SK-N-SH (cell line): Measurements from ENCODE around the gene AGFG1. TPM values are rescaled to one million over a fixed set of nuclear protein-coding genes. Genes with fewer than 3 reads are reported as not detected.

Source experiments
- CTCF ChIA-PET: fragments of 300-600, 350-600 bp; formaldehyde crosslinking; extraction: SDS; loops from one replicate; lab custom pipeline; 2021; lab: Yijun Ruan, JAX
- POLR2A ChIA-PET: fragments of 350-600 bp; sonication (Branson Sonifier 250); formaldehyde crosslinking; extraction: SDS; loops from one replicate; lab custom pipeline; 2020; ENCODE audit warnings: antibody characterized with exemption, inconsistent platforms; lab: Yijun Ruan, JAX
- DNase-seq: peaks from one replicate; pipeline ENCODE4 v3.0.0; 2012
- H2AFZ ChIP-seq: fragments of 200-600 bp; sonication (generic); 2 replicates; pipeline ENCODE4 v1.8.1; 2016; ENCODE audit warnings: antibody characterized with exemption, mild to moderate bottlenecking, low read depth
- H3F3A ChIP-seq: fragments of 200-600 bp; sonication (generic); replicated peaks from 2 replicates; pipeline ENCODE3; 2016; ENCODE audit warnings: antibody characterized with exemption, mild to moderate bottlenecking; ENCODE audit not compliant: insufficient read depth
- H3K27ac ChIP-seq, 2 experiments: fragments of 200-500 bp in 1 of 2; fragments of 200-600 bp in 1 of 2; sonication (Bioruptor generic) in 1 of 2; sonication (generic), shearing (Covaris generic) in 1 of 2; 2 replicates each; pipeline versions ENCODE4 v1.5.1 to v1.6.1; 2014 to 2016; ENCODE audit warnings: low read depth in 2 of 2, inconsistent platforms in 1 of 2, low read length in 1 of 2, mild to moderate bottlenecking in 1 of 2, mixed read lengths in 1 of 2
- H3K27me3 ChIP-seq: fragments of 200-600 bp; sonication (generic), shearing (Covaris generic); 2 replicates; pipeline ENCODE4 v1.6.1; 2016; ENCODE audit warnings: mixed run types; ENCODE audit not compliant: insufficient read depth
- H3K36me3 ChIP-seq, 2 experiments: fragments of 200-500 bp in 1 of 2; fragments of 200-600 bp in 1 of 2; sonication (Bioruptor generic) in 1 of 2; sonication (generic) in 1 of 2; replicated peaks in 1 of 2; 2 replicates each; pipeline versions ENCODE3 to v1.5.1; 2014 to 2016; ENCODE audit warnings: low read length in 1 of 2, mild to moderate bottlenecking in 1 of 2; ENCODE audit not compliant: insufficient read depth in 2 of 2, control insufficient read depth in 1 of 2
- H3K4me1 ChIP-seq, 2 experiments: fragments of 200-500 bp in 1 of 2; fragments of 200-600 bp in 1 of 2; sonication (Bioruptor generic) in 1 of 2; sonication (generic), shearing (Covaris generic) in 1 of 2; 2 replicates each; pipeline versions ENCODE4 v1.5.1 to v1.6.1; 2014 to 2016; ENCODE audit warnings: low read depth in 1 of 2, low read length in 1 of 2, mixed run types in 1 of 2; ENCODE audit not compliant: insufficient read depth in 2 of 2, control insufficient read depth in 1 of 2
- H3K4me2 ChIP-seq: fragments of 200-600 bp; sonication (generic), shearing (Covaris generic); 2 replicates; pipeline ENCODE4 v1.6.1; 2017; ENCODE audit warnings: mixed run types
- H3K4me3 ChIP-seq, 2 experiments: fragments of 200-500 bp in 1 of 2; fragments of 200-600 bp in 1 of 2; sonication (Bioruptor generic) in 1 of 2; sonication (generic), shearing (Covaris generic) in 1 of 2; 2 replicates each; pipeline versions ENCODE4 v1.5.1 to v1.8.1; 2014 to 2016; ENCODE audit warnings: low read depth in 2 of 2, inconsistent platforms in 1 of 2, low read length in 1 of 2, mild to moderate bottlenecking in 1 of 2, mixed read lengths in 1 of 2, moderate library complexity in 1 of 2
- H3K79me2 ChIP-seq: fragments of 200-600 bp; sonication (generic); 2 replicates; pipeline ENCODE4 v1.8.1; 2017; ENCODE audit warnings: mild to moderate bottlenecking; ENCODE audit not compliant: insufficient read depth
- H3K9ac ChIP-seq: fragments of 200-600 bp; sonication (generic); 2 replicates; pipeline ENCODE4 v1.6.1; 2017; ENCODE audit warnings: mixed run types
- H3K9me2 ChIP-seq: fragments of 200-600 bp; sonication (generic); 2 replicates; pipeline ENCODE4 v1.6.1; 2017; ENCODE audit warnings: mixed run types
- H3K9me3 ChIP-seq: fragments of 200-600 bp; sonication (generic); 2 replicates; pipeline ENCODE4 v1.6.1; 2017; ENCODE audit warnings: mixed run types, mild to moderate bottlenecking, moderate library complexity
- H4K20me1 ChIP-seq: fragments of 200-600 bp; sonication (generic); 2 replicates; pipeline ENCODE4 v1.6.1; 2017; ENCODE audit warnings: mild to moderate bottlenecking, mixed run types; ENCODE audit not compliant: insufficient read depth
- EP300 ChIP-seq, 2 experiments: IDR thresholded peaks; 2 replicates each; pipeline versions ENCODE4 v1.4.0 to v1.6.1; 2012; ENCODE audit warnings: borderline replicate concordance in 1 of 2, low read depth in 1 of 2, low read length in 1 of 2
- EZH2phosphoT487 ChIP-seq: fragments of 200-600 bp; sonication (generic); IDR thresholded peaks from 2 replicates; pipeline ENCODE4 v1.6.1; 2017; ENCODE audit warnings: low read depth, mixed run types, mild to moderate bottlenecking, antibody characterized with exemption, moderate library complexity, borderline replicate concordance
- FOXJ3 ChIP-seq: sonication (generic); formaldehyde crosslinking; IDR thresholded peaks from 2 replicates; pipeline ENCODE4 v1.5.1; 2020; ENCODE audit warnings: mild to moderate bottlenecking, missing genetic modification reagents
- FOXM1 ChIP-seq: IDR thresholded peaks from 2 replicates; pipeline ENCODE4 v1.4.0; 2012; ENCODE audit warnings: low read depth, mild to moderate bottlenecking
- GABPA ChIP-seq: IDR thresholded peaks from 2 replicates; pipeline ENCODE4 v1.4.0; 2012; ENCODE audit warnings: low read depth, mild to moderate bottlenecking
- JUND ChIP-seq: IDR thresholded peaks from 2 replicates; pipeline ENCODE4 v1.4.0; 2012
- MEF2A ChIP-seq: IDR thresholded peaks from 2 replicates; pipeline ENCODE4 v1.4.0; 2012; ENCODE audit warnings: low read depth, borderline replicate concordance
- MXI1 ChIP-seq: IDR thresholded peaks from 2 replicates; pipeline ENCODE4 v1.6.1; 2012; ENCODE audit warnings: mild to moderate bottlenecking, low read depth, low read length, improper control_type of control experiment
- POLR2AphosphoS5 ChIP-seq: IDR thresholded peaks from 2 replicates; pipeline ENCODE4 v1.6.1; 2012; ENCODE audit warnings: low read depth, low read length
- RAD21 ChIP-seq: IDR thresholded peaks from 2 replicates; pipeline ENCODE4 v1.6.1; 2012; ENCODE audit warnings: mild to moderate bottlenecking, low read length
- TAF1 ChIP-seq: IDR thresholded peaks from 2 replicates; pipeline ENCODE4 v1.6.1; 2012; ENCODE audit warnings: low read depth, mild to moderate bottlenecking, low read length, moderate library complexity, borderline replicate concordance
- TCF12 ChIP-seq: IDR thresholded peaks from 2 replicates; pipeline ENCODE4 v1.4.0; 2012
- TEAD4 ChIP-seq: IDR thresholded peaks from 2 replicates; pipeline ENCODE4 v1.4.0; 2012; ENCODE audit warnings: mild to moderate bottlenecking, borderline replicate concordance; ENCODE audit not compliant: insufficient read depth
- YY1 ChIP-seq: IDR thresholded peaks from 2 replicates; pipeline ENCODE4 v1.4.0; 2012; ENCODE audit warnings: low read depth, mild to moderate bottlenecking
- WGBS: methylation state at CpG from one replicate; pipeline ENCODE4 v1.1.6; 2017; ENCODE audit warnings: low lambda C conversion rate; 5-methylcytosine and 5-hydroxymethylcytosine counted together
- polyA plus RNA-seq, 3 experiments: library from polyadenylated mRNA; depleted of rRNA; stranded (reverse); fragments of >200 nt; gene quantifications; 2 replicates each; pipeline ENCODE4 v1.2.3, GENCODE V29; 2012
- TF ChIP-seq, protein P1 (sequence below): fragments of 150-350 bp; IDR thresholded peaks from 2 replicates; pipeline ENCODE4 v1.6.1; 2017; ENCODE audit warnings: antibody characterized with exemption, low read length, low read depth, borderline replicate concordance
- TF ChIP-seq, protein P2 (sequence below): IDR thresholded peaks from 2 replicates; pipeline ENCODE4 v1.4.0; 2012; ENCODE audit warnings: low read depth, borderline replicate concordance
- TF ChIP-seq, protein P3 (sequence below): fragments of 150-350 bp; IDR thresholded peaks from 2 replicates; pipeline ENCODE4 v1.6.1; 2016; ENCODE audit warnings: mild to moderate bottlenecking, low read depth, low read length
- TF ChIP-seq, protein P4 (sequence below): IDR thresholded peaks from 2 replicates; pipeline ENCODE4 v1.6.1; 2012; ENCODE audit warnings: mild to moderate bottlenecking, low read depth, low read length, moderate library complexity
- TF ChIP-seq, protein P5 (sequence below): IDR thresholded peaks from 2 replicates; pipeline ENCODE4 v1.4.0; 2012; ENCODE audit warnings: low read depth, borderline replicate concordance
- TF ChIP-seq, protein P6 (sequence below): fragments of 200-600 bp; sonication (generic); IDR thresholded peaks from 2 replicates; pipeline ENCODE4 v1.6.1; 2017; ENCODE audit warnings: antibody characterized with exemption, mild to moderate bottlenecking, moderate library complexity

AGFG1 gene
- polyA plus RNA-seq, 1 of the 3 experiments (the other 2 are of a cell fraction): 42.3 TPM

DNA sequence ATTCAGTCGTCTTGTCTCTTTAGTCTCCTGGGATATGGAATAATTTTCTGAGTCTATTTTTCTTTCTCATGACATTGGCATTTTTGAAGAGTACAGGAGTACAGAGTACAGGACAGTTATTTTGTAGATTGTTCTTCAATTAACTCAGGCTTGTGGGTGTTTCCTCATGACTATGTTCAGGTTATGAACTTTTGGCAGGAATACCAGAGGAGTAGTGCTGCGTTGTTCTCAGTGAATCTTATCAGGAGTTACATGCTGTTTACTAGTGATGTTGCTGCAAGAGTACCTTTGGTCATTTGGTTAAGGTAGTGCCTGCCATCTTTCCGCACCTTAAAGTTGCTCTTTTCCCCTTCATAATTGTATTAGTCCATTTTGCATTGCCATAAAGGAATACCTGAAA, 41.3 kb upstream of the AGFG1 start:
- no peaks in the 10 kb centered on the region for H3K36me3 ChIP-seq
- no peak overlapping the region for H3K4me2 ChIP-seq
- CTCF ChIA-PET: interaction anchor here (1.4 kb wide), 1 partner anchor 18 kb away, joined by 3 read pairs; no protein-coding TSS in a partner anchor
- TF ChIP-seq RAD21 (no peak), POLR2AphosphoS5 (no peak), GABPA (no peak), MEF2A (no peak), TAF1 (no peak), FOXJ3 (CRISPR knock-in tag) (no peak), EZH2phosphoT487 (no peak), MXI1 (no peak), JUND (no peak), FOXM1 (no peak), TEAD4 (no peak), YY1 (no peak), TCF12 (no peak), EP300 (IDR thresholded peaks at IDR 0.05; ENCODE audit: borderline replicate concordance in 1 of 2, low read depth in 1 of 2, low read length in 1 of 2) (no peak)
- TF ChIP-seq, protein P1, sequence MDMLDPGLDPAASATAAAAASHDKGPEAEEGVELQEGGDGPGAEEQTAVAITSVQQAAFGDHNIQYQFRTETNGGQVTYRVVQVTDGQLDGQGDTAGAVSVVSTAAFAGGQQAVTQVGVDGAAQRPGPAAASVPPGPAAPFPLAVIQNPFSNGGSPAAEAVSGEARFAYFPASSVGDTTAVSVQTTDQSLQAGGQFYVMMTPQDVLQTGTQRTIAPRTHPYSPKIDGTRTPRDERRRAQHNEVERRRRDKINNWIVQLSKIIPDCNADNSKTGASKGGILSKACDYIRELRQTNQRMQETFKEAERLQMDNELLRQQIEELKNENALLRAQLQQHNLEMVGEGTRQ: no peak
- TF ChIP-seq, protein P2, sequence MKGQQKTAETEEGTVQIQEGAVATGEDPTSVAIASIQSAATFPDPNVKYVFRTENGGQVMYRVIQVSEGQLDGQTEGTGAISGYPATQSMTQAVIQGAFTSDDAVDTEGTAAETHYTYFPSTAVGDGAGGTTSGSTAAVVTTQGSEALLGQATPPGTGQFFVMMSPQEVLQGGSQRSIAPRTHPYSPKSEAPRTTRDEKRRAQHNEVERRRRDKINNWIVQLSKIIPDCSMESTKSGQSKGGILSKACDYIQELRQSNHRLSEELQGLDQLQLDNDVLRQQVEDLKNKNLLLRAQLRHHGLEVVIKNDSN: no peak
- TF ChIP-seq, protein P3, sequence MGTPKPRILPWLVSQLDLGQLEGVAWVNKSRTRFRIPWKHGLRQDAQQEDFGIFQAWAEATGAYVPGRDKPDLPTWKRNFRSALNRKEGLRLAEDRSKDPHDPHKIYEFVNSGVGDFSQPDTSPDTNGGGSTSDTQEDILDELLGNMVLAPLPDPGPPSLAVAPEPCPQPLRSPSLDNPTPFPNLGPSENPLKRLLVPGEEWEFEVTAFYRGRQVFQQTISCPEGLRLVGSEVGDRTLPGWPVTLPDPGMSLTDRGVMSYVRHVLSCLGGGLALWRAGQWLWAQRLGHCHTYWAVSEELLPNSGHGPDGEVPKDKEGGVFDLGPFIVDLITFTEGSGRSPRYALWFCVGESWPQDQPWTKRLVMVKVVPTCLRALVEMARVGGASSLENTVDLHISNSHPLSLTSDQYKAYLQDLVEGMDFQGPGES: no peak
- TF ChIP-seq, protein P4, sequence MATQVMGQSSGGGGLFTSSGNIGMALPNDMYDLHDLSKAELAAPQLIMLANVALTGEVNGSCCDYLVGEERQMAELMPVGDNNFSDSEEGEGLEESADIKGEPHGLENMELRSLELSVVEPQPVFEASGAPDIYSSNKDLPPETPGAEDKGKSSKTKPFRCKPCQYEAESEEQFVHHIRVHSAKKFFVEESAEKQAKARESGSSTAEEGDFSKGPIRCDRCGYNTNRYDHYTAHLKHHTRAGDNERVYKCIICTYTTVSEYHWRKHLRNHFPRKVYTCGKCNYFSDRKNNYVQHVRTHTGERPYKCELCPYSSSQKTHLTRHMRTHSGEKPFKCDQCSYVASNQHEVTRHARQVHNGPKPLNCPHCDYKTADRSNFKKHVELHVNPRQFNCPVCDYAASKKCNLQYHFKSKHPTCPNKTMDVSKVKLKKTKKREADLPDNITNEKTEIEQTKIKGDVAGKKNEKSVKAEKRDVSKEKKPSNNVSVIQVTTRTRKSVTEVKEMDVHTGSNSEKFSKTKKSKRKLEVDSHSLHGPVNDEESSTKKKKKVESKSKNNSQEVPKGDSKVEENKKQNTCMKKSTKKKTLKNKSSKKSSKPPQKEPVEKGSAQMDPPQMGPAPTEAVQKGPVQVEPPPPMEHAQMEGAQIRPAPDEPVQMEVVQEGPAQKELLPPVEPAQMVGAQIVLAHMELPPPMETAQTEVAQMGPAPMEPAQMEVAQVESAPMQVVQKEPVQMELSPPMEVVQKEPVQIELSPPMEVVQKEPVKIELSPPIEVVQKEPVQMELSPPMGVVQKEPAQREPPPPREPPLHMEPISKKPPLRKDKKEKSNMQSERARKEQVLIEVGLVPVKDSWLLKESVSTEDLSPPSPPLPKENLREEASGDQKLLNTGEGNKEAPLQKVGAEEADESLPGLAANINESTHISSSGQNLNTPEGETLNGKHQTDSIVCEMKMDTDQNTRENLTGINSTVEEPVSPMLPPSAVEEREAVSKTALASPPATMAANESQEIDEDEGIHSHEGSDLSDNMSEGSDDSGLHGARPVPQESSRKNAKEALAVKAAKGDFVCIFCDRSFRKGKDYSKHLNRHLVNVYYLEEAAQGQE: no peak
- TF ChIP-seq, protein P5, sequence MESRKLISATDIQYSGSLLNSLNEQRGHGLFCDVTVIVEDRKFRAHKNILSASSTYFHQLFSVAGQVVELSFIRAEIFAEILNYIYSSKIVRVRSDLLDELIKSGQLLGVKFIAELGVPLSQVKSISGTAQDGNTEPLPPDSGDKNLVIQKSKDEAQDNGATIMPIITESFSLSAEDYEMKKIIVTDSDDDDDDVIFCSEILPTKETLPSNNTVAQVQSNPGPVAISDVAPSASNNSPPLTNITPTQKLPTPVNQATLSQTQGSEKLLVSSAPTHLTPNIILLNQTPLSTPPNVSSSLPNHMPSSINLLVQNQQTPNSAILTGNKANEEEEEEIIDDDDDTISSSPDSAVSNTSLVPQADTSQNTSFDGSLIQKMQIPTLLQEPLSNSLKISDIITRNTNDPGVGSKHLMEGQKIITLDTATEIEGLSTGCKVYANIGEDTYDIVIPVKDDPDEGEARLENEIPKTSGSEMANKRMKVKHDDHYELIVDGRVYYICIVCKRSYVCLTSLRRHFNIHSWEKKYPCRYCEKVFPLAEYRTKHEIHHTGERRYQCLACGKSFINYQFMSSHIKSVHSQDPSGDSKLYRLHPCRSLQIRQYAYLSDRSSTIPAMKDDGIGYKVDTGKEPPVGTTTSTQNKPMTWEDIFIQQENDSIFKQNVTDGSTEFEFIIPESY: no peak
- TF ChIP-seq, protein P6, sequence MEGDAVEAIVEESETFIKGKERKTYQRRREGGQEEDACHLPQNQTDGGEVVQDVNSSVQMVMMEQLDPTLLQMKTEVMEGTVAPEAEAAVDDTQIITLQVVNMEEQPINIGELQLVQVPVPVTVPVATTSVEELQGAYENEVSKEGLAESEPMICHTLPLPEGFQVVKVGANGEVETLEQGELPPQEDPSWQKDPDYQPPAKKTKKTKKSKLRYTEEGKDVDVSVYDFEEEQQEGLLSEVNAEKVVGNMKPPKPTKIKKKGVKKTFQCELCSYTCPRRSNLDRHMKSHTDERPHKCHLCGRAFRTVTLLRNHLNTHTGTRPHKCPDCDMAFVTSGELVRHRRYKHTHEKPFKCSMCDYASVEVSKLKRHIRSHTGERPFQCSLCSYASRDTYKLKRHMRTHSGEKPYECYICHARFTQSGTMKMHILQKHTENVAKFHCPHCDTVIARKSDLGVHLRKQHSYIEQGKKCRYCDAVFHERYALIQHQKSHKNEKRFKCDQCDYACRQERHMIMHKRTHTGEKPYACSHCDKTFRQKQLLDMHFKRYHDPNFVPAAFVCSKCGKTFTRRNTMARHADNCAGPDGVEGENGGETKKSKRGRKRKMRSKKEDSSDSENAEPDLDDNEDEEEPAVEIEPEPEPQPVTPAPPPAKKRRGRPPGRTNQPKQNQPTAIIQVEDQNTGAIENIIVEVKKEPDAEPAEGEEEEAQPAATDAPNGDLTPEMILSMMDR: no peak
- H3F3A ChIP-seq: no peaks in the 10 kb centered on the region
- H3K9me3 ChIP-seq: peaks cover 8% of the 10 kb centered on the region; the same call in 1 of the 2 replicates
- H3K9ac ChIP-seq: no peak overlapping the region
- POLR2A ChIA-PET: no interaction called here
- no peaks in the 10 kb centered on the region for H3K9me2 ChIP-seq
- no peaks in the 10 kb centered on the region for H3K79me2 ChIP-seq
- DNase-seq: no peak
- H3K4me1 ChIP-seq: no peaks in the 10 kb centered on the region
- H4K20me1 ChIP-seq: no peaks in the 10 kb centered on the region
- H3K27me3 ChIP-seq: no peaks in the 10 kb centered on the region
- 64% methylated on average over 3 of the region's 3 CpGs for WGBS
- no peak overlapping the region for H3K4me3 ChIP-seq
- no peak overlapping the region for H2AFZ ChIP-seq
- no peak overlapping the region for H3K27ac ChIP-seq
